Fibroblast of upper back skin (primary cell): ENCODE measurements around the gene ST6GALNAC3.
A peak's percentile ranks its signal among the peaks of the same experiment; 100 is the strongest.
"Not testable (repeated sequence)": the region's sequence is repeated elsewhere in the genome, so short reads cannot be mapped to it uniquely, and the experiment has no call there.

Experiments
- DNase-seq: peaks from one replicate; pipeline ENCODE4 v3.0.0-alpha.2; 2013

Gene ST6GALNAC3

DNA sequence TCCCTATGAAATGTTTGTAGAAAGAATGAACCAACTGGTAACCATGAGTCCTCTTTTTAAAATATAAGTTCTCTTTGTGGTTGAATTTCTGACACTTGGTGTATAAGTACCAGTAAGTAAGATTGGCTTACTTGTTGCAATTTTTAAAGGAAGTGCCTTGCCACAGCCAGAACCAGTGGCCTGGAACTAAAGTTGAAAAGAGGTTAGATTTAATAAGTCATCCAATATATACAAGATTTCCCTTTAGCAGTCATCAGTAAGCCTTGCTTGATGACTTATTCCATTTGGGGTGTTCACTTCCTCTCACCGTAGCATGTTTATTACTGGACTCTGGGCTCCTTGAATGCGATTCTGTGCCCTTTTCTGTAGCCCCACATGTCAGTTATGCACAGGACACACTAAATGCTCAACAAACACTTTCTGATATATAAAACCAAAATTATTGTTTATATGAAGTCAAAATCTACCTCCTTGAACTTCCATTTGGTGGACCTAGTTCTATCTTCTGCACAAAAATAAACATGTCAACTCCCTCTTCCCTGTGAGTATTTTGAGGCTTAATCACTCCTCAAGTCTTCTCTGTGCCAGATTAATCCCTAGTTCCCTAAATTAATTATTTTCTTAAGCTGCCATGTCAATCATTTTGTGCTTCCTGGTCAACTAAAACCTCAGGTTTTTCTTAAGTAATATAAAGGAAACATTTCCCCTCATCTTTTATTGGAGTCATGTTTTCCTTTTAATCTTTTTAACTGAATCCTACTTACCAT, 218.1 kb downstream of the ST6GALNAC3 start:
- DNase-seq: no peak

DNA sequence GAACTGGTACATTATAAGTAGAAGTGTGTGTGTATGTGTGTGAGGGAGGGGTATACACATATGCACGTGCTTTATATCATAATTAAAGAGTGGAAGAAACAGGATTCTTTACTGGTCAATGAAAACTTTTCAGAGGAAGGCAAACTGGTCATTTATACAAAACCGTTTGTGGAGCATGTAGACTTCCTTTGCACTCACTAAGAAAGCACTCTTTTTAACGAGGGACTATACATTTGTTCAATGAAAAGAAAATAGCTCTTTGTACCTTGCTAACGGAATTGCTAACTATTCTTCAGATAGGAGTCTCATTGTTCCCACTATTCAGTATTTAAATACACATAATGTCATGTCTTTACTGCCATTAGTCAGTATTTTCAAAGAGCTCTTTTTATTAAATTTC, 219.3 kb downstream of the ST6GALNAC3 start:
- DNase-seq: no peak

- no peak for DNase-seq
Observed at GRCh38 chr1:76294482-76295194, 220.1 kb downstream of the ST6GALNAC3 start.

GRCh38 chr1:76298399-76298798, 223.9 kb downstream of the ST6GALNAC3 start:
- no peak for DNase-seq

GRCh38 chr1:76299036-76299435, 224.5 kb downstream of the ST6GALNAC3 start:
- no peak for DNase-seq

GRCh38 chr1:76300556-76300955, 226.0 kb downstream of the ST6GALNAC3 start:
- no peak for DNase-seq

DNA sequence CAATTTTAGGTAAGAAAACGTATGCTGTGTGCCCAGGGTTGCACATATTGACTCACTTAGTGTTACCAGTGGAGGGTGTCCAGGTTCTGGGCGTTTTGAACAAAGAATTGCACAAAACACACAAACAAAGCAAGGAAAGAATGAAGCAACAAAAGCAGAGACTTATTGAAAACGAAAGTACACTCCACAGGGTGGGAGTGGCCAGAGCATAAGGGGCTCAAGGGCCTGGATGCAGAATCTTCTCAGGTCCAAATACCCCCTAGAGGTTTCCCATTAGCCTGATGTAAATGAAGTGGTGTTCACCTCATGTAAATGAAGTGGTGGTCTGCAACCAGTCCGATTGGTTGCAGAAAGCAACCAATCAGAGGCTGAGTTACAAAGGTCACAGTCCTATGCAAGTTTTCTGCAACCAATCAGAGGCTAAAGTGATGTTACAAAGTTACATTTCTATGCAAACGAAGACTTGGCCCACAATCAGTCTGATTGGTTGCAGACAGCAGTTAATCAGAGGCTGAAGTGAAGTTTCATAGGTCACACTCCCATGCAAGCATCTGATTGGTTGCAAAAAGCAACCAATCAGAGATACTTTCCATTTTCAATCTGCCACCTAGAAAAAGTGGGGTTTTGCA, 228.3 kb downstream of the ST6GALNAC3 start:
- no peak for DNase-seq

DNA sequence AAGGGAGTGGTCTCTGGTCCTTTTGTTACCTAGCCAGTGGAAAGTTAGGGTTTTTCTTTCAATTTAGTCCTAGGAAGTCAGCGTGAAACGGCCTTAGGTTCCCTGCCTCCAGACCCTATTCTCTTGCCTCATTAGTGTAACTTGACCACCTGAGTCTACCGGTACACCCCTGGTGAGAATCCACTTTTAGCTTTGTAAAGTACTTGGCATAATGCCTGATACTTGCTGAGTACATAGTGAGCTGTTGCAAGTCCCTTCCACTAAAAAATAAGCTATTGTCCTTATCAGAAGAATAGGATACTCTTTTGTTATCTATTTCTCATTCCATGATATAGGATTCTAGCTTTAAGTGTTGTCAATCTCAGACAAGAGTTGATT, 228.8 kb downstream of the ST6GALNAC3 start:
- no peak for DNase-seq

- no peak for DNase-seq
Observed at GRCh38 chr1:76313304-76313703, 238.8 kb downstream of the ST6GALNAC3 start.

DNA sequence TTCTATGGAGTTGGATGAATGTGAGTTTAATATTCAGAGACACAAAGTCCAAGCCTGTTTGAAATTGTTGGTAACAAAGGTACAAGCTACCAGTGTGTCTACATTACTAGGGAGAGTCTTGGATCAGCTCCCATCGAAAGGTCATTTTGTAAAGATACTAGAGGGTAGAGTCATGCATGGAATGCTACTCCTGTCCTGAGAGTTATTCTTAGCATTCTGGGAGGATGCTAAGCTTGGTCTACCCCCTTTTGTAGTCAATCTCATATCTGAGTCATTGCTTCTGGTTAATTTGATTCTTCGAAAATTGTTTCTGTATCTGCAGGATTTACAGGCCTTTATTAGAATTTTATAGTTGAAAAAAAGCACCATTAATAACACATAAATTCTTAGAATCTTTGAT, 240.2 kb downstream of the ST6GALNAC3 start:
- peak; percentile 64 for DNase-seq

DNA sequence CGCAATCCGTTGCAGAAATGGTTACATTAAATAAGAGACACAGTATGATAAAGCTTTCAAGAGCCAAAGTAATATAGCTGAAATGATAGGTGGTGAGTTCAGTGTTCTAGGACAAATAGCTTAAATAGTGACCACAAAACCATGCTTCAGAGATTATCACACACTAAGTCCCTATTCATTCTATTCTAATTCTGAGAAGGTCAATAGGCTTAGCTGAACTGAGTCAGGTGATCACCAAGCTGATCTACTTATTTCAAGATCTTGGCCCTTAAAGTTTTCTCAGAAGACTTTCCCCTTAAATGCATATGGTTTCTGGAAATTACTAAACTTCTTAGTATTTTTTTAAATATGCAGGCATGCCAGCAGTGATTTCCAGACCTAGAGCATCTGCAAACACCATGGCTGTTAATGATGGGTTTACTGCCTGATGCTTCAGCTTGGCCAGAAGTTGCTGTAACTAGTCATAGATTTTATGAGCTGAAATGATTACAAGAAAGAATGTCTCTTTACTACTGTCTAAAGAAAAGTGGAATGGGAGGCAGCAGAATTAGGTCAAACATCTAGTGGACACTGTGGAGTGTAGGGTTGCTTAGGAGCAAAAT, 242.9 kb downstream of the ST6GALNAC3 start:
- DNase-seq: peak; percentile 13

GRCh38 chr1:76330991-76331603, 256.6 kb downstream of the ST6GALNAC3 start:
- peak; percentile 83 for DNase-seq

- DNase-seq: no peak
Observed at GRCh38 chr1:76335882-76336281, 261.3 kb downstream of the ST6GALNAC3 start.

- DNase-seq: peak; percentile 99
Observed at GRCh38 chr1:76336931-76337371, 262.4 kb downstream of the ST6GALNAC3 start.

DNA sequence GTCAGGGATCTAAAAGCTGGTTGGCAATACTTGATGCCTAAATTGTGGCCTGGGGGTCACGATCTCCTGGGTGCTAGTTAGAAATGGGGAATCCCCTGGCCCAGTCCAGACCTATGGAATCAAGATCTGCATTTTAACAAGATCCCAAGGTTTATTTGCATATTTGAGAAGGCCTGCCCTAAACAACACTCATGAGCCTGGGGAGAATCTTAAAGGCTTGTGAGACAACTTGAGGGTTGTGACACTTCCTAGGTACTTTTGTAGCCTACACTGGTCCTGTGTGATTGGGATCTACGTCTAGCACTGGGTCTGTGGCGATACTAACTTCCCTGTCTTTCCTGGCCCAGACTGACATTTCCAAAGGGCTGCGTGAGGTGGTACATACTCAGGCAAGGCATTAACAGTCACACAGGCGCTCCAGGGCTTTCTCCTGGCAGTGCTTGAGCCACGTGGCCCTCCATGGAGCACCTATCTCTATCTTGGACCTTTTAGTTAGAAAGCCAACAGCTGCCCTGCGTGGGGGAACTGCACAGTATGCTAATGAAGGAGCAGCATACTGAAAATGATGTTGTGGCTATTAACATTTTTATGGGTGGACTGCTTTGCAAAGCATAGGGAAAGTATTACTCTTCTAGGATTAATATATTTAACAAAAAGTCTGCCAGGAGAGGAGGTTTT, 263.1 kb downstream of the ST6GALNAC3 start:
- DNase-seq: no peak

GRCh38 chr1:76340056-76340455, 265.5 kb downstream of the ST6GALNAC3 start:
- no peak for DNase-seq

DNA sequence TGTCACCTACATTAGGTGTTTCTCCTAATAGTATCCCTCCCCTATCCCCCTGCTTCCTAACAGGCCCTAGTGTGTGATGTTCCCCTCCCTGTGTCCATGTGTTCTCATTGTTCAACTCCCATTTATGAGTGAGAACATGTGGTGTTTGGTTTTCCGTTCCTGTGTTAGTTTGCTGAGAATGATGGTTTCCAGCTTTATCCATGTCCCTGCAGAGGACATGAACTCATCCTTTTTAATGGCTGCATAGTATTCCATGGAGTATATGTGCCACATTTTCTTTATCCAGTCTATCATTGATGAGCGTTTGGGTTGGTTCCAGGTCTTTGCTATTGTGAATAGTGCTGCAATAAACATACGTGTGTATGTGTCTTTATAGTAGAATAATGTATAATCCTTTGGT, 267.3 kb downstream of the ST6GALNAC3 start:
- DNase-seq: not testable (repeated sequence)

DNA sequence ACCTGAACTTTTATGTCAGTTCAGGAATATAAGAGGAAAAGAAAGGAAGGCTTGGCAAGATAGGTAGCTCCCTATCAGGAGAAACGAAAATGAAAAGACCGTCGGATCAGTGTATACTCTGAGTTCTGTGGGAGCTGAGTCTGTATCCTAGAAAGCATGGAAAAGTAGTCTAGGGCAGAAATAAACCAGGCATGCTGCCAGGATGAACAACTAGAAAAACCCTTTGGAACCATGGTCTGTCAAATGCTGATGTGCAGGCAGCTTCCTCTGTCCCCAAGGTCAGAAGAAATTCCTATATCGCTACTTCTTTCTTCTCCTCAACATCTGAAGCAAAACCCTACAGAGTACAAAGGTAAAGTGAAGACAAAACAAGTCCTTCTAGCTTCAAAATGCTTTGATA, 268.8 kb downstream of the ST6GALNAC3 start:
- DNase-seq: peak; percentile 8

DNA sequence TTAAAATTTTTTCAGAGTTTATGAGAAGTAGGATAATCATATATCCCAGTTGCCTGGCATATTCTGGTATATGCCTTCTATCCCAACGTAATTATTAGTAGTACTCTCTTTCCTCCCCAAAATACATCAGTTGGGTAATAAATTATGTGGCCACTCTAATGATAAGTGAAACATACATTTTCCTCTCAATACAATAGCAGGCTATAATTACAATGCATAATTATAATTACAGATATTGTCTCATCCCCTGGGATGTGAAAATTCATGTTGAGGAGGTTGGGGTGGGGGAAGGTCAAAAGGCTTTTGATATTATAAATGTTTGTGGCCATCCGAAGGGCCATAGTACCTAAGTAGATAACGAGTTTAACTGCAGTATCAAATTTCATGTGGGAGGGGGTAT, 277.1 kb downstream of the ST6GALNAC3 start:
- DNase-seq: no peak

DNA sequence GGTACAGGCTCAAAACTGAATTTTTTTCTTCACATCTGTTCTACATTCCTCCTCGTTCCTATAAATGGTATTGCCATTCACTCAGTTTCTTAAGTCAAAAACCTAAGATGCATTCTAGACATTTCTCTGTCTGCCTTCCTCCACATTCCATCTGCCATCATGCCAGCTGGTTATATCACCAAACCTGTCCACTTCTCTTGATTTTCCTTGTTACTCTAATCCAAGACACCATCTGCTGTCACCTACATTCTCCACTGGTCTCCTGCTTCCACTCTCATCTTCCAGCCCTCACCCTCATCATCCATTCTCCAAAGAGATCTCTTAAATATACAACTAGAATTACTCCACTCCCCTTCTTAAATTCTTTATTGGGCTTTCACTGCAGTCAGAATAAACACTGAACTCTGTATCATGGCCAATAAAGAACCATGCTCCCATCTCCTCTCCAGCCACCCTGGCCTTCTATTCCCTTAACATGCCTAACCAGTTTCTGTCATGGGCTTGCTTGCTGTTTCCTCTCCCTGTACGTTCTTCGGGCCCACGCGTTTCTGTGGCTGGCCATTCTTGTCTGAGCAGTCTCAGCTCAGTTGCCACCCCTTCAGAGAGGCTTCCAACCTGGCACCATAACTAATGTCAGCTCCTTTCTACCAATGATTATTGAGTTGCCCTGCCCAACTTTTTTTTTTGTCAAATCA, 278.3 kb downstream of the ST6GALNAC3 start:
- no peak for DNase-seq

DNA sequence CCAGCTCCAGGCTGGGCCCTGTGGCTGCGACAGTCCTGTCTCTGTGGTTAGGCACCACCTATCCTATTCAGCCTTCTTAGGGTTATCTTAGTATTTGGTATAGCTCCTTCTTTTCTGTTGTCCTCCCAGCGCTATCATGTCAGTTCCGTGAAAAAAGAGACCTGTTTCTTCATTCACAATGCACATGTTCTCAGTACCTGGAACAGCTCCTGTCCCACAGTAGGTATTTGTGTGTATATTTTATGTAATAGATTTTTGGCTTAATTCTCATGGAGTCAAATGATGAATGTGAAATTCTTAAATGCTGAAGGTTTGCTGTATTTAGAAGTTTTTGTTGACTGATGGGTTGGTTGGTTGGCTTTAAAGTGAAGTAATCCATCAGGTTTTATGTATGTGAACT, 279.7 kb downstream of the ST6GALNAC3 start:
- DNase-seq: no peak

DNA sequence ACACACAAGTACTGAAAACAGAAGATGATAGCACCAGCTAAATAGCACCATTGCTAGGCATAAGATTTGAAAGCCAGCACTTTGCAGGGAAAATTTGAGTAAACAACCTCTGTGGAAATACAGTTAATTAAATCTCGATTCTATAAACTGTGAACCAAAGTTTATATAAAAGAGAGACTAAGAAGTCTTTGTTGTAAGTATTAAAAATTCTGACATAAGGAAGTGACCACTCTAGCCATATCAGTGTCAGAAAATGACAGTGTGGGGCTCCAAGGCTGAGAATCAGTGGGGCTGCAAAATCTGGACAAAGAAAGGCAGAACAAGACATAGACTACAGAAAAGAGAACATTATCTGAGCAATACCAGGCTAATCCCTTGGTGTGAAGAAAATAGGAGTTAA, 292.2 kb downstream of the ST6GALNAC3 start:
- DNase-seq: no peak
